IPS-18c (cell line): ENCODE data around the gene ESPN.
A peak's percentile ranks its signal among the peaks of the same experiment; 100 is the strongest.
"Not testable (repeated sequence)": the region's sequence is repeated elsewhere in the genome, so short reads cannot be mapped to it uniquely, and the experiment has no call there.

Experiments
- H3K4me3 ChIP-seq: 2 replicates; pipeline ENCODE4 v1.7.0; 2013; ENCODE audit warnings: low read depth, mild to moderate bottlenecking, low read length, moderate library complexity; ENCODE audit not compliant: insufficient read depth
- H3K9me3 ChIP-seq: one replicate; pipeline ENCODE4 v1.6.1; 2013; ENCODE audit warnings: mild to moderate bottlenecking, low read length, moderate library complexity; ENCODE audit not compliant: control insufficient read depth, insufficient read depth

ESPN gene

GRCh38 chr1:6450943-6451373 lies 26.4 kb downstream of the ESPN start:
- H3K9me3 ChIP-seq = no peaks in the 10 kb centered on the region
- no peak overlapping the region for H3K4me3 ChIP-seq

- not testable (repeated sequence) for H3K9me3 ChIP-seq, H3K4me3 ChIP-seq
Measured at GRCh38 chr1:6453895-6454855, 29.6 kb downstream of the ESPN start.

GRCh38 chr1:6454856-6455751 lies 30.5 kb downstream of the ESPN start:
- H3K4me3 ChIP-seq = no peak overlapping the region; the same call in 1 of the 2 replicates
- no peaks in the 10 kb centered on the region for H3K9me3 ChIP-seq

GRCh38 chr1:6455752-6456520 lies 31.4 kb downstream of the ESPN start:
- not testable (repeated sequence) for H3K4me3 ChIP-seq, H3K9me3 ChIP-seq

- Histone ChIP-seq H3K4me3 (no peak overlapping the region), H3K9me3 (no peaks in the 10 kb centered on the region)
Measured at GRCh38 chr1:6456800-6457466, 32.4 kb downstream of the ESPN start.

- peak overlapping the region; percentile 28; the same call in 1 of the 2 replicates for H3K4me3 ChIP-seq
- no peaks in the 10 kb centered on the region for H3K9me3 ChIP-seq
Measured at GRCh38 chr1:6459850-6460265, 35.3 kb downstream of the ESPN start.

- peak overlapping the region; percentile 28; the same call in 1 of the 2 replicates for H3K4me3 ChIP-seq
Measured at GRCh38 chr1:6460301-6461050, 35.9 kb downstream of the ESPN start.

GRCh38 chr1:6461051-6461530 lies 36.5 kb downstream of the ESPN start:
- H3K9me3 ChIP-seq = peaks cover 2% of the 10 kb centered on the region
- H3K4me3 ChIP-seq = no peak overlapping the region

More at GRCh38 chr1:6460301-6461050, 35.9 kb downstream of the ESPN start:
- no peaks in the 10 kb centered on the region for H3K9me3 ChIP-seq

- Histone ChIP-seq H3K4me3 (no peak overlapping the region), H3K9me3 (peaks cover 2% of the 10 kb centered on the region)
Measured at GRCh38 chr1:6461538-6462411, 37.2 kb downstream of the ESPN start.

- peaks cover 2% of the 10 kb centered on the region for H3K9me3 ChIP-seq
- no peak overlapping the region for H3K4me3 ChIP-seq
Measured at GRCh38 chr1:6462412-6463119, 38.0 kb downstream of the ESPN start.

GRCh38 chr1:6463120-6463412 lies 38.5 kb downstream of the ESPN start:
- Histone ChIP-seq H3K4me3 (no peak overlapping the region), H3K9me3 (peaks cover 2% of the 10 kb centered on the region)

GRCh38 chr1:6464514-6464836 lies 39.9 kb downstream of the ESPN start:
- Histone ChIP-seq H3K4me3 (no peak overlapping the region; the same call in 1 of the 2 replicates), H3K9me3 (peaks cover 2% of the 10 kb centered on the region)

- H3K9me3 ChIP-seq = peaks cover 2% of the 10 kb centered on the region
- no peak overlapping the region for H3K4me3 ChIP-seq
Measured at GRCh38 chr1:6464915-6465314, 40.3 kb downstream of the ESPN start.

GRCh38 chr1:6465461-6466005 lies 41.0 kb downstream of the ESPN start:
- peak overlapping the region; percentile 28; the same call in 1 of the 2 replicates for H3K4me3 ChIP-seq
- H3K9me3 ChIP-seq = peaks cover 2% of the 10 kb centered on the region
